ENCODE results near the gene FBXO11. TPM values are rescaled to one million over a fixed set of nuclear protein-coding genes. Genes with fewer than 3 reads are reported as not detected.

Gene FBXO11
- total RNA-seq, 1 experiment from 2014 or later = 43.8 TPM

DNA sequence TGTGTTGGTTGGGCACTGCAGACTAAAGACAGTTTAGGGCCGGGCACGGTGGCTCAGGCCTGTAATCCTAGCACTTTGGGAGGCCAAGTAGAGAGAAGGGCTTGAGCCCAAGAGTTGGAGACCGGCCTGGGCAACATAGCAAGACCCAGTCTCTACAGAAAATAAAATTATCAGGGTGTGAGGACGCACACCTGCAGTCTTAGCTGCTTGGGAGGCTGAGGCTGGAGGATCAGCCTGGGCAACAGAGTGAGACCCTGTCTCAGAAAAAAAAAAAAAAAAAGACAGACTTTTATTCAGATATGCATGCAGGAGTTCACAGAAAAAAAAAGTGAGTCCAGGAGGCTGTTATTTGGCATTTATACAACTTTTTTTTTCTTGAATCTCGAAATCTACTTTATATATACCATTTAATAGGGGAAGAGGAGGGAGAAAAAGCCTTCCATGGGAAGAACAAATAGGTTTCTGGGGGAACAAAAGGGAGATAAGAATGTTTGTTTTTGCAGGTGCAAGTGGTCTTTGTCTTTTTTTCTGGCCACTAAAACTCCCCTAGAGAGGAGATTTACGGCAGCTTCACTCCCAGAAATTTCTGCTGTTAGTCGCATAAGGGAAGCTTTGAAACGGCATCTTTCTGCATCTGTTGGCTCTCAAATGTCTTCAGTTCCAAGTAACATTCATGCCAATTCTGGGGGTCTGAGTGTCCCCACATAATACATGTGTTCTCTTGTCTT, 127.4 kb downstream of the FBXO11 start:
- ATAC-seq = no peak
- CTCF ChIA-PET = no interaction called here

DNA sequence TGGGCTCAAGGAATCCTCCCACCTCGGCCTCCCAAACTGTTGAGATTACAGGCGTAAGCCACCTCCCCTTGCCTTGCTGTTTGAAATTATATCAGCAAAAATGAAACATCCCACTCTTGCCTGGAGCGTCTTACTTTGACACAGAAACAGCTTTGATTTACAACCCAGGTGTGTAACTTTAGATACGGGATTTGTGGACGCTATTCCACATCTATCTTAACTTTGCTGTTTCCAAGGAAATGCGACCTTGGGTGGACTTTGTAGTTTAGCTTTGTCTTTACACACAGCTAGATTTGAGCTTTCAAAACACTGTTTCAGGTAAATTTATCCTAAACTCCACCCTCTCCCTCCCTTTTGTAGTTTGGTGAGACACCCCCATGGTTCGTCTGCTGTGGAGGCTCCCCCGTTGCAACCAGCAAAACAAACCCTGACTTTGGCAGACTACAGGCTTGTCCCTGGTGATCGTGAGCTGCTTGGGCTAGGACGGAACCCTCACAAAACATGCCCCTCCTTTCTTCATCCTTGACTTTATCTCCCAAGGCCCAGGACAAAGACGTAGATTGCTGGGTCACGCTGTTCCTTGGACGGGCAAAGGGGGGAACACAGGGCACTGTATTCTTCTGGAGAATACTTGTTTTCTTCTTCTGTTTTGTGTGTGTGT, 128.9 kb downstream of the FBXO11 start:
- no peak for TF ChIP-seq SP1 (CRISPR knock-in tag; conservative IDR thresholded peaks at IDR 0.05)
- TF ChIP-seq ETV6 (CRISPR knock-in tag; IDR thresholded peaks at IDR 0.05) = no peak
- TF ChIP-seq, protein P1, sequence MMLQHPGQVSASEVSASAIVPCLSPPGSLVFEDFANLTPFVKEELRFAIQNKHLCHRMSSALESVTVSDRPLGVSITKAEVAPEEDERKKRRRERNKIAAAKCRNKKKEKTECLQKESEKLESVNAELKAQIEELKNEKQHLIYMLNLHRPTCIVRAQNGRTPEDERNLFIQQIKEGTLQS (CRISPR knock-in tag; conservative IDR thresholded peaks at IDR 0.05) = no peak
- TF ChIP-seq, protein P2, sequence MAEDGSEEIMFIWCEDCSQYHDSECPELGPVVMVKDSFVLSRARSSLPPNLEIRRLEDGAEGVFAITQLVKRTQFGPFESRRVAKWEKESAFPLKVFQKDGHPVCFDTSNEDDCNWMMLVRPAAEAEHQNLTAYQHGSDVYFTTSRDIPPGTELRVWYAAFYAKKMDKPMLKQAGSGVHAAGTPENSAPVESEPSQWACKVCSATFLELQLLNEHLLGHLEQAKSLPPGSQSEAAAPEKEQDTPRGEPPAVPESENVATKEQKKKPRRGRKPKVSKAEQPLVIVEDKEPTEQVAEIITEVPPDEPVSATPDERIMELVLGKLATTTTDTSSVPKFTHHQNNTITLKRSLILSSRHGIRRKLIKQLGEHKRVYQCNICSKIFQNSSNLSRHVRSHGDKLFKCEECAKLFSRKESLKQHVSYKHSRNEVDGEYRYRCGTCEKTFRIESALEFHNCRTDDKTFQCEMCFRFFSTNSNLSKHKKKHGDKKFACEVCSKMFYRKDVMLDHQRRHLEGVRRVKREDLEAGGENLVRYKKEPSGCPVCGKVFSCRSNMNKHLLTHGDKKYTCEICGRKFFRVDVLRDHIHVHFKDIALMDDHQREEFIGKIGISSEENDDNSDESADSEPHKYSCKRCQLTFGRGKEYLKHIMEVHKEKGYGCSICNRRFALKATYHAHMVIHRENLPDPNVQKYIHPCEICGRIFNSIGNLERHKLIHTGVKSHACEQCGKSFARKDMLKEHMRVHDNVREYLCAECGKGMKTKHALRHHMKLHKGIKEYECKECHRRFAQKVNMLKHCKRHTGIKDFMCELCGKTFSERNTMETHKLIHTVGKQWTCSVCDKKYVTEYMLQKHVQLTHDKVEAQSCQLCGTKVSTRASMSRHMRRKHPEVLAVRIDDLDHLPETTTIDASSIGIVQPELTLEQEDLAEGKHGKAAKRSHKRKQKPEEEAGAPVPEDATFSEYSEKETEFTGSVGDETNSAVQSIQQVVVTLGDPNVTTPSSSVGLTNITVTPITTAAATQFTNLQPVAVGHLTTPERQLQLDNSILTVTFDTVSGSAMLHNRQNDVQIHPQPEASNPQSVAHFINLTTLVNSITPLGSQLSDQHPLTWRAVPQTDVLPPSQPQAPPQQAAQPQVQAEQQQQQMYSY (CRISPR knock-in tag; IDR thresholded peaks at IDR 0.05) = no peak
- TF ChIP-seq FOXK1 (CRISPR knock-in tag; IDR thresholded peaks at IDR 0.05) = no peak
- TF ChIP-seq ZNF396 (CRISPR knock-in tag; IDR thresholded peaks at IDR 0.05; ENCODE audit: borderline replicate concordance) = no peak
- TF ChIP-seq, protein P3, sequence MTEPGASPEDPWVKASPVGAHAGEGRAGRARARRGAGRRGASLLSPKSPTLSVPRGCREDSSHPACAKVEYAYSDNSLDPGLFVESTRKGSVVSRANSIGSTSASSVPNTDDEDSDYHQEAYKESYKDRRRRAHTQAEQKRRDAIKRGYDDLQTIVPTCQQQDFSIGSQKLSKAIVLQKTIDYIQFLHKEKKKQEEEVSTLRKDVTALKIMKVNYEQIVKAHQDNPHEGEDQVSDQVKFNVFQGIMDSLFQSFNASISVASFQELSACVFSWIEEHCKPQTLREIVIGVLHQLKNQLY (CRISPR knock-in tag; IDR thresholded peaks at IDR 0.05) = no peak
- no peak for TF ChIP-seq ZNF416 (CRISPR knock-in tag; IDR thresholded peaks at IDR 0.05)
- no peak for TF ChIP-seq FOXP1 (CRISPR knock-in tag; IDR thresholded peaks at IDR 0.05; ENCODE audit: borderline replicate concordance)
- TF ChIP-seq, protein P4, sequence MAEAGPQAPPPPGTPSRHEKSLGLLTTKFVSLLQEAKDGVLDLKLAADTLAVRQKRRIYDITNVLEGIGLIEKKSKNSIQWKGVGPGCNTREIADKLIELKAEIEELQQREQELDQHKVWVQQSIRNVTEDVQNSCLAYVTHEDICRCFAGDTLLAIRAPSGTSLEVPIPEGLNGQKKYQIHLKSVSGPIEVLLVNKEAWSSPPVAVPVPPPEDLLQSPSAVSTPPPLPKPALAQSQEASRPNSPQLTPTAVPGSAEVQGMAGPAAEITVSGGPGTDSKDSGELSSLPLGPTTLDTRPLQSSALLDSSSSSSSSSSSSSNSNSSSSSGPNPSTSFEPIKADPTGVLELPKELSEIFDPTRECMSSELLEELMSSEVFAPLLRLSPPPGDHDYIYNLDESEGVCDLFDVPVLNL (CRISPR knock-in tag; IDR thresholded peaks at IDR 0.05; ENCODE audit: borderline replicate concordance, low read depth) = no peak
- TF ChIP-seq JAZF1 (CRISPR knock-in tag; IDR thresholded peaks at IDR 0.05) = no peak
- Mint-ChIP-seq H3K9me3 (no peaks in the 10 kb centered on the region), H3K36me3 (no peaks in the 10 kb centered on the region), H3K4me3 (no peak overlapping the region), H3K27ac (no peak overlapping the region), H3K27me3 (ENCODE audit: low read depth) (0 out of 2 replicates have a peak, but pooled peaks cover 3% of the 10 kb centered on the region), H3K4me1 (peaks cover 27% of the 10 kb centered on the region)
- ATAC-seq = peak; percentile 23
- ChIA-PET POLR2A (no interaction called here), CTCF (interaction anchor here (1.2 to 2.1 kb wide), 3 partner anchors 10 to 340 kb away, joined by 3 to 11 read pairs (median 4); no protein-coding TSS in a partner anchor)
- no peak for DNase-seq (ENCODE audit: low spot score)

More for the DNA sequence above, 127.4 kb downstream of the FBXO11 start:
- H3K4me3 Mint-ChIP-seq = no peak overlapping the region
- H3K27me3 Mint-ChIP-seq (ENCODE audit: low read depth) = 0 out of 2 replicates have a peak, but pooled peaks cover 3% of the 10 kb centered on the region
- POLR2A ChIA-PET = no interaction called here
- peaks cover 22% of the 10 kb centered on the region for H3K4me1 Mint-ChIP-seq
- no peaks in the 10 kb centered on the region for H3K36me3 Mint-ChIP-seq
- H3K27ac Mint-ChIP-seq = no peak overlapping the region
- no peak for DNase-seq (ENCODE audit: low spot score)
- TF ChIP-seq GTF2I (CRISPR knock-in tag; conservative IDR thresholded peaks at IDR 0.05) (0 out of 2 replicates have a peak, but pooled peaks have one; percentile 48), PRRX2 (CRISPR knock-in tag; IDR thresholded peaks at IDR 0.05) (no peak), ZNF121 (CRISPR knock-in tag; IDR thresholded peaks at IDR 0.05) (peak; percentile 87), JUN (CRISPR knock-in tag; IDR thresholded peaks at IDR 0.05) (no peak), JAZF1 (CRISPR knock-in tag; IDR thresholded peaks at IDR 0.05) (no peak)
- TF ChIP-seq, protein P5, sequence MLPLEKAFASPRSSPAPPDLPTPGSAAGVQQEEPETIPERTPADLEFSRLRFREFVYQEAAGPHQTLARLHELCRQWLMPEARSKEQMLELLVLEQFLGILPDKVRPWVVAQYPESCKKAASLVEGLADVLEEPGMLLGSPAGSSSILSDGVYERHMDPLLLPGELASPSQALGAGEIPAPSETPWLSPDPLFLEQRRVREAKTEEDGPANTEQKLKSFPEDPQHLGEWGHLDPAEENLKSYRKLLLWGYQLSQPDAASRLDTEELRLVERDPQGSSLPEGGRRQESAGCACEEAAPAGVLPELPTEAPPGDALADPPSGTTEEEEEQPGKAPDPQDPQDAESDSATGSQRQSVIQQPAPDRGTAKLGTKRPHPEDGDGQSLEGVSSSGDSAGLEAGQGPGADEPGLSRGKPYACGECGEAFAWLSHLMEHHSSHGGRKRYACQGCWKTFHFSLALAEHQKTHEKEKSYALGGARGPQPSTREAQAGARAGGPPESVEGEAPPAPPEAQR (CRISPR knock-in tag; IDR thresholded peaks at IDR 0.05) = no peak
- no peaks in the 10 kb centered on the region for H3K9me3 Mint-ChIP-seq
